ENCODE data around the gene NNT.

Gene NNT

DNA sequence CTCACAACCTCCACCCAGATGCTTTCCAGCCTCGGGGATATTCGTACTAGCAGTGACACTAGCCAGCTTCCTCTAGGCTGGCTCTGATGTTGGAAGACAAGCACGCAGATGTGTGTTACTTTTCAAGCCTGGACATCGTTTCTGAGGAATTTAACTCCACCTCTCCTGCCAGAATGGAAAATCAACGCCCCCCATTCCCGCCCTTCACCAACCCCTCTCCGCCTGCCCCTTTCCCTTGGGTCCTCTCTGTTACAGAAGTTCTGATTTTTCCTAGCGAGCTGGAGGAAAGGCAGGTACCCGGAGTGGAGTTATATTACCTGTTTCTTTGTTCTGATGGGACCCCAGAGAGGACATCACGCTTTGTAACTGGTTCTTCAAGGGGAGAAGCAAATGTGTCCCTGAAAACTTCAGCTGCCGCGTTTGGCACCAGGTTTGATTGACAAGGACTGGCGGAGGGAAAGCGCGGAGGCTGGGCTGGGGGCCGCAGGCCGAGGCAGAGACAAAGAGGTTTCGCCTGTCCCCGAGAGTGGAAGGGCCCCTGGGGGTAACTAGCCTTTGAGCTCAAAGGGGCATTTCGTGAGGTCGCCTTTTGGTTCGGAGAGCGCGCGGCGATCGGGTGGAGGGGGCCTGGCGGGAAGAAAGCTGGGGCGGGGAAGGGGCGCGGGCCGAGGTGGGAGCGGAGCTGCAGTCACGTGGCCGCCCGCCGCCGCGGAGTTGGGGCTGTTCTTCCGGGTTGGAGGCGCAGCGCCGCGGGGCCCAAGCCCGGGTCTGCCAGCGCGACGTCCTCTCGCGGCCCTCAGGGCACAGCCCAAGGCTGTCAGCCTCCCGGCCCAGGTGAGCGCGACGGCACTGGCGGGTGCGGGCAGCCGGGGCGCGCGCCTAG is at the start of gene NNT:
TSS of gene NNT (plus strand) at position 720 of the 883 bp plus-strand sequence. CDS start 6,016 bp downstream, outside the sequence.
- H3K4me3 ChIP-seq (ENCODE audit: low read length) = peak within 1 kb of the TSS; percentile 80
- no peak for TF ChIP-seq ZNF274 (IDR thresholded peaks at IDR 0.05; ENCODE audit: low read depth, low read length)

DNA sequence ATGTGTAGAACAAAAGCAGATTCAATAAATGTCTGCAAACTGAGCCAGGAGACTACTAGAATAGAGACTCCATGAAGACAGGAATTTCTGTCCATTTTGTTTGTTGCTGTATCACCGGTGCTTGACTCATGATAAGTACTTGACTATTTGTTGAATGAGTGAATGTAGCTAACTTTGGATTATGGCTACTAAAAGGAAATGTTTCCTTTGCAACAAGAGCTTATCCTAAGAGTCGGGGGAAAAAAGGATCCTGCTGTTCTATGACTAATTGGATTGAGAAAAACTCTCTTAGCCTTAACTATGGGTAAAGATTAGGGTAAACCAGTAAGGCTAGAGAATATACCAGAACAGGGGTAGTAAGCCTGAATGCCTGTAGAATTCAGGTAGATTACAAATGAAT is 49.6 kb upstream of the NNT start:
- no peak overlapping the region; the same call in 1 of the 2 replicates for H3K4me3 ChIP-seq (ENCODE audit: low read length)
- TF ChIP-seq ZNF274 (IDR thresholded peaks at IDR 0.05; ENCODE audit: low read depth, low read length) = no peak

DNA sequence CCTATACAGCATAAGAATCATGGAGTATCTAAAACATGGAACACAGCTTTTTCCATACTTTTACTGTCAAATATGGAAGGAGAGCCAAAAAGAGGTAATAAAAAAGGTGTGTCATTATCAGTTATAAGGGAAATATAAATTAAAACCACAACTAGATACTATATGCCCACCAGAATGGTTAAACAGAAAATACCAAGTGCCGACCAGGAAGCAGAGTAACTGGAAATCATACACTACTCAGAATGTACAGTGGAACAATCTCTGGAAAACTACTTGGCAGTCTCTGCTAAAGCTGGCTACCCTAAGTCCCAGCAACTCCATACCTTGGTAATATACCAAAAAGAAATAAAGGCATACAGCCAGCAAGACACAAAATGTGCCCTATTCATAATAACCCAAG is 48.5 kb upstream of the NNT start:
- peak overlapping the region; percentile 39; the same call in 1 of the 2 replicates for H3K4me3 ChIP-seq (ENCODE audit: low read length)
- no peak for TF ChIP-seq ZNF274 (IDR thresholded peaks at IDR 0.05; ENCODE audit: low read depth, low read length)

DNA sequence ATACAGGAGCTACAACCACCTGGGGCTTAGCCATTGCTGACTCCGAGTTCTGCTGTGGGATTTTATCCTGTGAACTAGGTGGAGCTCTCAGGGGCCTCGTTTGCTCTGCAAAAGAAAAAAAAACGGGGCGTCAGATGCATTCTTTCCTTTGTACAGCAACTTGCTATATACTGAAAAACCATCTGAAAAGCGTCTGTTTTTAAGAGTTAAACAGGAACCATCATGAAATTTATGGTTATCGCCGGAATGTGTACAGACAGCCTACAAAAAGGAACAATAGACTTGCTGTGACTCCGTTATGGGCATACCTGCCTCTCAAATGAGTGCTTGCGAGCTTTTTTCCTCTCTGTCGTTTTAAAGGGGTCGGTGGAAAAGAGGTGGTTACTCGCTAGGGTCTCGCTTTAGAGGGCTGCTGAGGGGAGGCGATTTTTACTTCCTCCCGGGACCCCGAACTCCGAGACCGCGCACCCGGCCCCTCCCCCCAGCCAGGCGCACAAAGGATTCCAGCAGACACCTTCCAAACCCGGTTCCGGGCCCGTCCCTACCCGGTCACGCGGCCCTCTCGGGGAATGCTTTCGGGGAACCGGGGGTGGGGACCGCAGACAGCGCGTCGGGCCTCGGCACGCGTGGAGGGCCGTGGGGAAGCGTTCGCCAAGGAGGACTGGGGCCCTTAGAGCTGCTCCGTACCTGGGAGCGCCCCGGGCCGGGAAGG is 46.9 kb upstream of the NNT start:
- TF ChIP-seq ZNF274 (IDR thresholded peaks at IDR 0.05; ENCODE audit: low read depth, low read length) = no peak
- peak overlapping the region; percentile 98 for H3K4me3 ChIP-seq (ENCODE audit: low read length)

DNA sequence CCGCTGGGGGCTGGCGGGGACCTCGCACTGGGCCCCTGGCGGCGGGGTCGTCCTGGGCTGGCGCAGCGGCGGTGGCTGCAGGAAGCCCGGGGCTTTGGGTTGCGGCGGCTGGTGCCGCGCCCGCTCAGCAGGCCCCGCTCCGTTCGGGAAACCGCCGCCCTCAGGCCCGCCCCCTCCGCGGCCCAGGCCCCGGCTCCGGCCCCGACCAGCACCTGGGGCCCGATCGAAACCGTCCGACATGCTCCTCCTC is 46.4 kb upstream of the NNT start:
- H3K4me3 ChIP-seq (ENCODE audit: low read length) = peak overlapping the region; percentile 98

DNA sequence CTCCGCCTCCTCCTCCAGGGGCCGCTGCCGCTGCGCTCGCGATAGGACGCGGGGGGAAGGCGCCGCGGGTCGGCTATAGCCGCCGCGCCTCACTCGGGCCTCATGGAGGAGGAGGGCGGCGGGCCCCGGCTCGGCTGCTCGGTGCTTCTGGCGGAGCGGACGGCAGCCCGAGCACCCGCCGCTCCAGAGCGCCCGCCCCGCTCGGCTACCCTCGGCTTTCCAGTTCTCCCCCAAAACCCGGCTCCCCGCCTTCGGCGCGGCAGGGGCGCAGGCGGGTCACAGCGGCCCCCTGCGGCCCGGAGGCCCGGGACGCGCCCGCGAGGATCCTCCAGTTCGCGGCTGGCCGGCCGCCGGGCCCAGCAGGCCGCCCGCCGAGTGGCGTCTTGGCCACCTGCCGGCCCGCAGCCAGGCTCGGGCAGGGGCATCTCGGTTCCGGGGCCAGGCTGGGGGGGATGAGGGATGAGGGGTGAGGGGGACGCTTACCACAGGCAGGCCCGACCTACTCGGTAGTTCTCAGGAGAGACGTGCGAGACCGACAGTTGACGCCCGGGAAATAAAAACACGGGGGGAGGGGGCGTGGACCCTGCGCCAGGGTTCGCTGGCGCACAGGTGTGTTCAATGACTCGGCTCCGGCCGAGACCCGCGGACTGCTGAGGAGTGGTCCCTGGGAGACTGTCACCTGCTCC is 46.0 kb upstream of the NNT start, which contains the start of gene PAIP1:
TSS of gene PAIP1 (minus strand) at position 221 of the 686 bp plus-strand sequence. CDS start 231 bp downstream, outside the sequence.
- no peak for TF ChIP-seq ZNF274 (IDR thresholded peaks at IDR 0.05; ENCODE audit: low read depth, low read length)
- H3K4me3 ChIP-seq (ENCODE audit: low read length) = peak within 1 kb of the TSS; percentile 98

DNA sequence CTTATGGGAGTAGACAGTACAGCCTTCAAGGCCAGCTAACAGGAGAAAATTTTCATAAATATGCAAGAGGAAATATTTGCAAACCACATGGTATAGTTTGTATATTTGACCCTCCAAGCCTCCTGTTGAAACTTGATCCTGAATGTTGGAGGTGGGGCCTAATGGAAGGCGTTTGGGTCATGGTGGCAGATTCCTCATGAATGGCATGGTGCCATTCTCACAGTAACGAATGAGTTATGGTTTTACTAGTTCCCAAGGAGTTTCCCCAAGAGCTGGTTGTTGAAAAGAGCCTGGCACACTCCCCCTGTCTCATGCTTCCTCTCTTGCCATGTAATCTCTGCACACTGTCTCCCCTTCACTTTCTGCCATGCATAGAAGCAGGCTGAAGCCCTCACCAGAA is 42.9 kb upstream of the NNT start:
- H3K4me3 ChIP-seq (ENCODE audit: low read length) = no peak overlapping the region
- TF ChIP-seq ZNF274 (IDR thresholded peaks at IDR 0.05; ENCODE audit: low read depth, low read length) = no peak

DNA sequence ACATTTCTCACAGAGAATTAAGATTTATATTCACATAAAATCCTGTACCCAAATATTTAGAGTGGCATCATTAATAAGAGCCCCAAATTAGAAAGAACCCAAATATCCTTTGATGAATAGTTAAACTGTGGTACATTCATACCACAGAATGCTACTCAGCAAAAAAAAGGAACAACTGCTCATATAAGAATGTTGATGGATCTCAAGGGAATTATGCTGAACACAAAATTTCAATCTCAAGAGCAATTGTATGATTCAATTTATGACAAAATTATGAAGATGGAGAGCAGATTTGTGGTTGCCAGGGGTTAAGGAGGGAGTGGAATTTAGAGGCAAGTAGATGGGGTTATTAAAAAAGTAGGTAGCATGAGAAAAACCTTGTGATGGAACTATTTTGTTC is 41.6 kb upstream of the NNT start:
- no peak for TF ChIP-seq ZNF274 (IDR thresholded peaks at IDR 0.05; ENCODE audit: low read depth, low read length)
- H3K4me3 ChIP-seq (ENCODE audit: low read length) = no peak overlapping the region

DNA sequence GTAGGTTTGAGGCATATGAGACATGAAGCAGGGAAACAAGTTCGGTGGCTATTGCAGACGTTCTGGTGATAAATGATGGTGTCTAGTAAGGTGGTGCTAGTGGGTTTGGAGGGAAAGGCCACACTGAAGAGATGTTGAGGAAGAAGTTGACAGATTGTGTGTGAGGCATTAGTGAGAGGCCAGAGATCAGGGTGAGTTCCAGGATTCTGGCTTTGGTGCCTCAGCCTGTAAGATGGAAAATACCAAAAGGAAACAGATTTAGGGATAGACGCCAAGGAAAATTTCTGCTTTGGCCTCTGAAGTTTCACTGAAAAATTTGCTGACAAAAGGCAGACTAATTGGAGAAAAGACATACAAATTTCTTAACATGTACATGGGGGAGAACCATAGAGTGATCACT is 39.7 kb upstream of the NNT start:
- no peak overlapping the region for H3K4me3 ChIP-seq (ENCODE audit: low read length)
- TF ChIP-seq ZNF274 (IDR thresholded peaks at IDR 0.05; ENCODE audit: low read depth, low read length) = no peak

DNA sequence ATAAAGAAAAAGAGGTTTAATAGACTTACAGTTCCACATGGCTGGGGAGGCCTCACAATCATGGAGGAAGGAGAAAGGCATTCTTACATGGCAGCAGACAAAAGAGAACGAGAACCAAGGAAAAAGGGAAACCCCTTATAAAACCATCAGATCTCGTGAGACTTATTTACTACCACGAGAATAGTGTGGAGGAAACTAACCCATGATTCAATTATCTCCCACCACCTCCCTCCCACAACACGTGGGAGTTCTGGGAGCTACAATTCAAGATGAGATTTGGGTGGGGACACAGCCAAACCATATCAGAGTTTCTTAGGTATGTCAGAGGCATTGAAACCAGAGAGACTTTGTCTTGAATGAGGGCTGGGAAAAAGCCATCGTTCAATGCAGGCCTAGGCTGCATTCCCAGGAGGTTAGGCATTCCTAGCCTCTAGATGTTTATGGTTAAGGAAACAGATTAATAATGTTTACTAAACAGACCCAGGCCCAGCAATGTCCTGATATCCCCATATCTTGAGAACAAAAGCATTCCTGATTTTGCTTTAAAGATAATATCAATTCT is 38.6 kb upstream of the NNT start:
- H3K4me3 ChIP-seq (ENCODE audit: low read length) = no peak overlapping the region
- no peak for TF ChIP-seq ZNF274 (IDR thresholded peaks at IDR 0.05; ENCODE audit: low read depth, low read length)

DNA sequence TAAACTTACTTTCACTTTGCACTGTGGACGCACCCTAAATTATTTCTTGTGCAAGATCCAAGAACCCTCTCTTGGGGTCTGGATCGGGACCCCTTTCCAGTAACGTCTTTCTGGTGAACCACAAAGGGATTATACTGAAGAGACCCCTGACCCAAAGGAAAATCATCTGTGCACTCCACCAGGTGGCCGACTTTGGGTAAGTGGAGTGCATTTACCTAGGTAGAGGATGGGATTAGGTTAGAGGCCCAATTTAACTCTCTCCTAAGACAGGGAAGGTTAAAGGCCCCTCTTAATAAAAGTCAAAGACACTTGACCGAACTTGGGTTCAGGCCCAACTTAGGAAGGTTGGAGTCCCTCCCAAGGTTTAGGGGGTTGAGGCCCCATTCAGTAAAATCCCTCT is 37.9 kb upstream of the NNT start:
- TF ChIP-seq ZNF274 (IDR thresholded peaks at IDR 0.05; ENCODE audit: low read depth, low read length) = no peak

DNA sequence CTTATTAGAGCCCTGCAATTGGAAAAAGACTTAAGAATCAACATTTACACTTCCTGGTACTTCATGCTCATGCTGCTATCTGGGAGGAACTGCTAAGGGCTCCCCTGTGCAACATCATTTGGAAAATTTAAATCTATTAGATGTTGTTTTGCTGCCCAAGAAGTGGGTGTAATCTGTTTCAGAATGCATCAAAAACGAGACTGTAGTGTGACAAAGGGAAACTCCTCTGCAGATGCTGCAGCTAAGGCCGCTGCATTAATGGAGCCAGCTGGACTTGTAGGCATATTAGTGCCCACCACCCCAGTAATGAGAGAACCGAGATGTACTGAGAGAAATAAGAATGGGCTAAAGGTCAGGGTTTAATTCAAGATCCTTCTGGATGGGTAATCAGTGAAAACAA is 35.0 kb upstream of the NNT start:
- no peak for TF ChIP-seq ZNF274 (IDR thresholded peaks at IDR 0.05; ENCODE audit: low read depth, low read length)

More for the DNA sequence above, 37.9 kb upstream of the NNT start:
- no peak overlapping the region for H3K4me3 ChIP-seq (ENCODE audit: low read length)

DNA sequence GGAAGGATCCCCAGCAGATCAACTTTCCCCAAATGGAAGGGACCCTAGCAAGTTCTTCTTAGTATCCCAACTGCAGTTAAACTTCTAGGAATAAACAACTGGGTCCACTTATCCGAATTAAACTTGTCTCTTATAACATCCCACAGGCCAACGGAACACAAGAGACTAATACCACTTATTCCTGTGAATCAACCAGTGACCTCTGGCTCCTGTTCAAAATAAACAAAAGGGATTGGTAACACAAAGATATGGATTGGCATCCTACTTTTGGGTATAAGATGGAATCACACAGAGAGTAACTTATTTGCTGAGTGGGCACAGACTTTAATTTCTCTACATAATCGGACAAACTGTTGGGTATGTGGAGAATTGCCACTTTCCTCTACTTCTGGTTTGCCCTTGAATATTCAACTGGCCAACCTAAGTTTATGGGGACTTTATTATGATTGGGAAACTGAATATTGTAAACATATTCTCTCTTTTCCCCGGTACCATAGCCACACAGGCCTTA is 33.7 kb upstream of the NNT start:
- no peak for TF ChIP-seq ZNF274 (IDR thresholded peaks at IDR 0.05; ENCODE audit: low read depth, low read length)

More for the DNA sequence above, 35.0 kb upstream of the NNT start:
- no peak overlapping the region for H3K4me3 ChIP-seq (ENCODE audit: low read length)

More for the DNA sequence above, 33.7 kb upstream of the NNT start:
- no peak overlapping the region for H3K4me3 ChIP-seq (ENCODE audit: low read length)
